22Rv1 (cell line): Measurements from ENCODE around the gene PPP1R16B.

Source experiments
- ZFX ChIP-seq: fragments of 450-650 bp; IDR thresholded peaks from 2 replicates; pipeline ENCODE4 v1.6.1; 2017; ENCODE audit warnings: antibody characterized with exemption, borderline replicate concordance
- TF ChIP-seq, protein P1 (sequence below): fragments of 450-650 bp; IDR thresholded peaks from 2 replicates; pipeline ENCODE4 v1.5.1; 2017; ENCODE audit warnings: mild to moderate bottlenecking

DNA sequence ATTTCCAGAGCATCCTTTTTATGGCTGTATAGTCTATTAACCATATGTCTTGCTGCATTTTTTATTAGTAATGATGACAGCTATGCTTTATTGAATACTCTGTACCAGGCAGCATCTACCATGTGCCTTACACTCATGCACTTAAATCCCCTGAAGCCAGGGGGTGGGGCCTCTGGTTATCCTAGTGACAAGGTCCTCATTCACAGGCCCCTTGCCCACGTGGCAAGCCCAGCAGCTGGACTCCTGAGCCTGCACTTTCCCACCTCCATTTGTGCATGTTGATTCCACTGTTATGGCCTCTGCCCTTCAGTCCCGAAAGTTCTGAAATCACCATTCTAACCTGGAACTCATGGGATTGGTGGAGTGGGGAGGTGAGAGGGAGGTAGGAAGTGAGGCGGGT is 35.0 kb upstream of the PPP1R16B start:
- TF ChIP-seq, protein P1, sequence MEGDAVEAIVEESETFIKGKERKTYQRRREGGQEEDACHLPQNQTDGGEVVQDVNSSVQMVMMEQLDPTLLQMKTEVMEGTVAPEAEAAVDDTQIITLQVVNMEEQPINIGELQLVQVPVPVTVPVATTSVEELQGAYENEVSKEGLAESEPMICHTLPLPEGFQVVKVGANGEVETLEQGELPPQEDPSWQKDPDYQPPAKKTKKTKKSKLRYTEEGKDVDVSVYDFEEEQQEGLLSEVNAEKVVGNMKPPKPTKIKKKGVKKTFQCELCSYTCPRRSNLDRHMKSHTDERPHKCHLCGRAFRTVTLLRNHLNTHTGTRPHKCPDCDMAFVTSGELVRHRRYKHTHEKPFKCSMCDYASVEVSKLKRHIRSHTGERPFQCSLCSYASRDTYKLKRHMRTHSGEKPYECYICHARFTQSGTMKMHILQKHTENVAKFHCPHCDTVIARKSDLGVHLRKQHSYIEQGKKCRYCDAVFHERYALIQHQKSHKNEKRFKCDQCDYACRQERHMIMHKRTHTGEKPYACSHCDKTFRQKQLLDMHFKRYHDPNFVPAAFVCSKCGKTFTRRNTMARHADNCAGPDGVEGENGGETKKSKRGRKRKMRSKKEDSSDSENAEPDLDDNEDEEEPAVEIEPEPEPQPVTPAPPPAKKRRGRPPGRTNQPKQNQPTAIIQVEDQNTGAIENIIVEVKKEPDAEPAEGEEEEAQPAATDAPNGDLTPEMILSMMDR = no peak
- TF ChIP-seq ZFX = no peak
